HG03354 (cell line): ENCODE measurements around the gene AP4B1.
A peak's percentile ranks its signal among the peaks of the same experiment; 100 is the strongest.
"Not testable (repeated sequence)": the region's sequence is repeated elsewhere in the genome, so short reads cannot be mapped to it uniquely, and the experiment has no call there.

Experiments used
- ATAC-seq: cut with Tn5 transposase; IDR thresholded peaks from one replicate; pipeline ENCODE4 v1.9.1; 2021; ENCODE audit warnings: mild to moderate bottlenecking; ENCODE audit not compliant: unreplicated experiment, poor library complexity, severe bottlenecking

Gene AP4B1

GRCh38 chr1:113861641-113862040 is 43.0 kb downstream of the AP4B1 start:
- ATAC-seq, result no peak

GRCh38 chr1:113860891-113861290 is 43.7 kb downstream of the AP4B1 start:
- ATAC-seq, result no peak

GRCh38 chr1:113859478-113860175 is 45.0 kb downstream of the AP4B1 start:
- peak; percentile 92 for ATAC-seq

- ATAC-seq, result no peak
Observed at GRCh38 chr1:113858982-113859381, 45.6 kb downstream of the AP4B1 start.

DNA sequence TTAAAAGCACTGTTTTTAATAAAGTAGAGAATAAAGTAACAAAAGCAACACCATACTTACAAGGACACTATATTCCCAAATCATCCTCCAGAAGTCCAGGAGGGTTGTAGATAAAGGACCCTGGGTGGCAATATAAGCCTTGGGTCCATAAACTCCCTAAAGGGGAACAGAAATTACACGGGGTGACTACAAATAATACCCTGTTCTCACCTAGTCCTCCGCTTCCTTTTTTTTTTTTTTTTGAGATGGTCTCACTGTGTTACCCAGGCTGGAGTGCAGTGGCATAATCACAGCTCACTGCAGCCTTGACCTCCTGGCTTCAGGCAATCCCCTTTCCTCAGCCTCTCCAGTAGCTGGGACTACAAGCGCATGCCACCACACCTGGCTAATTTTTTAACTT is 46.2 kb downstream of the AP4B1 start:
- no peak for ATAC-seq

- no peak for ATAC-seq
Observed at GRCh38 chr1:113857776-113858175, 46.8 kb downstream of the AP4B1 start.

DNA sequence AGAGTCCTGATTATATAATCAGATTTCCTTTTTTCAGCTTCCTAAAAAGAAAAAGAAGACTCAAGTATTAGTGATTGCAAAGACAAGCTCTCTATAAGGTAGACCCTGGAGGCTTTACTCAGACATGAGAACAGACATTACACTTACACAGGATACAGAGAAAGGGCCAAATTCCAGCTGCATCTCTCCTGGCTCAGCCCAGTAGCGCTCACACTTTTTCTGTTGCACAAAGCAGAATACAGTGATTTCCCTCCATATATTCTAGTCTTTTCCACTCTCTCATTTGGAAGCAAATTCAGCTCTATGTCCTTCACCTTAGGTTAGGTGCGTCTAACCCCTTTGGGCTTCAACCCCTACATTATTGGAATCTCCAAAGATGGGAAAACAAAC is 48.2 kb downstream of the AP4B1 start:
- ATAC-seq, result no peak

DNA sequence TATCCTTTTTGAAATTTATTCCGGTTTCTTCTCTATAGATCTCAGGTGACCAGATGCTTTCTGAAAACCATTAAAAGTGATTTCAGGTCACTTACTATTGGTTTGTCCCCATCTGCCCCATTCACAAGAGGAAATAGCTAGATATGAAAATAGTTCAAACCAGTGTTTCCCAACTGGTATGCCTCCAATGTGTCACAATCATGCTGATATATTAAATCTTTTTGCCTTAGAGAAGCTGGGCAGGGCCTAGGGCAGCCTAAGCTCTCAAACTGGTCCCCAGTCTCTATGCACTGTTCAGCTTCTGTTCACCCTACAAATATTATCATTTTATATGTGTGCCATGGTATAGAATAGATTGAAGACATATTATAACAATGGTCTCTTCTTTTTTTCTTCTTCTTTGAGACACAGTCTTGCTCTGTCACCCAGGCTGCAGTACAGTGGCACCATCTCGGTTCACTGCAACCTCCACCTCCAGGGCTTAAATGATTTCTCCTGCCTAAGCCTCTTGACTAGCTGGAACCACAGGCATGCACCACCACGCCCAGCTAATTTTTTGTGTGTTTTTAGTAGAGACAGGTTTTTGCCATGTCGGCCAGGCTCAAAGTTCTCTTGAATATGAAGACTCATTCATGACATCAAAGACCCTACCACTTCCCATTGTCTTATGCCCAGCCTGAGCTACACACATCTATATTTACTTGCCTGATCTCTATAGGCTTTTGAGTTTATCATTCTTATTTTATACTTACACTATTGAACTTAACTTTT is 48.8 kb downstream of the AP4B1 start:
- no peak for ATAC-seq

DNA sequence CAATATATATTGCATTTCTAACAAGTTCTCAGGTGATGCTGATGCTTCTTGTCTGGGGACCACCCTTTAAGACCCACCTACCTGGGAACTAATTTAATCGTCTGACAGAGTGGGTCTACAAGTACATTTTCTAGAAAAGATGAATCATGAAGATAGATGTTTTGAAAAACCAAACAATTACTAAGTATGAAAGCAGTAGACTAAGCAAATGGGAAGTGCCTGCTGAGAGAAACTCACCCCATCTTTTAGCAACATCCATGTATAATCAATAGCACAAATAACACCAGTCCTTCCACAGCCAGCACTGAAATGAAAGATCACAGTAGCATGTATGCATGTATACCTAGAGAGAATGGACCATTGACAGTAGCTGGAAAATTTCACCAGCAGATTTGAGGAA is 50.4 kb downstream of the AP4B1 start:
- no peak for ATAC-seq

GRCh38 chr1:113852694-113853093 is 51.9 kb downstream of the AP4B1 start:
- ATAC-seq, result not testable (repeated sequence)

DNA sequence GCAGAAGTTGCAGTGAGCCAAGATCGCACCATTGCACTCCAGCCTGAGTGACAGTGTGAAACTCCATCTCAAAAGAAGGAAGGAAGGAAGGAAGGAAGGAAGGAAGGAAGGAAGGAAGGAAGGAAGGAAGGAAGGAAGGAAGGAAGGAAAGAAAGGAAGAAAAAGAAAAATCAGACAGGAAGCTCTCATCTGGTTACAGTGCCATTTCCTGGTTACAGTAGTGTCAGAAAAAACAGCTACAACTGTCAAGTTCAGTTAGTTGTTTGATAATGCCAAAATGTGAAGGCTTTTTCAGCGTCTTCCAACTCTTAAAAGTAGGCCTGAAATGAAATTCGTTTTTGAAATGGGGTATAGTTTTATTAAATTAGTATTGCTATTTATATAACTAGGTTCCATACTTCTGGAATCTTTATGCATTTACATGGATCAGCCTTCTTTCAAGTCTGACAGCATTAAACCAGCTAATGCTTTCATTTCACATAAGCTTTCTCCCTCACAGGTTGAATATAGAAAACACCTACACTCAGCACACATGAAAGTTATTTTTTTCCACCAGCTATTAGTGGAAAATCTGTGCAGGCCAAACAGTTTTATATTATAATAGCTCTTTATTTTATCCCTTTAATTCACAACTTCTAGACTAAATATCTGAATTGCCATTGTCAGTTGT is 54.3 kb downstream of the AP4B1 start:
- ATAC-seq, result no peak

DNA sequence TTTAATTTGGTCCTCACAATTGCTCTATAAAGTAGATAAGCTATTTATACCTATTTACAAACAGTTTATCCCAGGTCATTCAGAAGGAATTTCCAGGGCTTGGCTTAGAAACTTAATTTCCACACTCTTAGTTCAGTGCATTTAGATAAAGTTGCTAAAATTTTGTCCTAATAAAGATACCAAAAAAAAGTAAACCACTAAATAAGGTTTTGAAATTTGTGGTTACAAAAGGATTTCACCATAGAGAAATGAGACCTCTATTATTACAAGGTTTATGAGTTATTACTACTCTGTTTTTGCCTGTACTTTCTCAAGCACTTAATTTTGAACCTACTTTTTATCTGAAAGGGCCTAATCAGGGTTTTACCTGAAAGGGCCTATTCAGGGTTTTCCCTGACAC is 55.5 kb downstream of the AP4B1 start:
- no peak for ATAC-seq

DNA sequence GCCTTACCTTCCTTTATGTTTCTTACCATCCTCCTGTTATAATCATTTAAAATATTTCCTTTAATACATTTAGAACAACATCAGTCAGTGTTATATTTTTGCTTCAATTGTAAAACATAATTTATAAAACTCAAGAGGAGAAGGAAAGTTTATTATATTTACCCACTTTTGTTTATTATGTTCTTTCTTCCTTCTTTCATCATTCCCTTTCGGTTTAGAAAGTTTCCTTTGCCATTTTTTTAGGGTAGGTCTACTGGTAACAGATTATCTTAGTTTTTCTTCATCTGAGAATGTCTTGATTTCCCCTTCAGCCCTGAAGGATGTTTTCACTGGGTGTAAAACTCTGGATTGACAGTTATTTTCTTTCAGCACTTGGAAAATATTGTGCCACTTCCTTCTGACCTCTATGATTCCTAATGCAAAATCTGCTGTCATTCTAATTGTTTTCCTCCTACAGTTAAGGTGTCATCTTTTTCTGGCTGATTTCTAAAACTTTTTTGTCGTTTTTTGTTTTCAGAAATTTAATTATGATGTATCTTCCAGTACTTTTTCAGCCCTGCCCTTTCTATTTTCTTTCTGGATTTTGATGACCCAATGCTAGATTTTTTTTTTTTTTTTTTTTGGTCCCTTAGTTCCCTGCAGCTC is 58.1 kb downstream of the AP4B1 start:
- ATAC-seq, result no peak
